SK-N-SH (cell line): ENCODE measurements around the gene EFCAB12.

ENCODE experiments used
- POLR2AphosphoS5 ChIP-seq: IDR thresholded peaks from 2 replicates; pipeline ENCODE4 v1.6.1; 2012; ENCODE audit warnings: low read depth, low read length
- TF ChIP-seq, protein P1 (sequence below): IDR thresholded peaks from 2 replicates; pipeline ENCODE4 v1.6.1; 2012; ENCODE audit warnings: mild to moderate bottlenecking, low read depth, low read length, moderate library complexity
- TF ChIP-seq, protein P2 (sequence below): fragments of 200-600 bp; sonication (generic); IDR thresholded peaks from 2 replicates; pipeline ENCODE4 v1.6.1; 2017; ENCODE audit warnings: antibody characterized with exemption, mild to moderate bottlenecking, moderate library complexity
- TF ChIP-seq, protein P3 (sequence below): IDR thresholded peaks from 2 replicates; pipeline ENCODE4; 2012

DNA sequence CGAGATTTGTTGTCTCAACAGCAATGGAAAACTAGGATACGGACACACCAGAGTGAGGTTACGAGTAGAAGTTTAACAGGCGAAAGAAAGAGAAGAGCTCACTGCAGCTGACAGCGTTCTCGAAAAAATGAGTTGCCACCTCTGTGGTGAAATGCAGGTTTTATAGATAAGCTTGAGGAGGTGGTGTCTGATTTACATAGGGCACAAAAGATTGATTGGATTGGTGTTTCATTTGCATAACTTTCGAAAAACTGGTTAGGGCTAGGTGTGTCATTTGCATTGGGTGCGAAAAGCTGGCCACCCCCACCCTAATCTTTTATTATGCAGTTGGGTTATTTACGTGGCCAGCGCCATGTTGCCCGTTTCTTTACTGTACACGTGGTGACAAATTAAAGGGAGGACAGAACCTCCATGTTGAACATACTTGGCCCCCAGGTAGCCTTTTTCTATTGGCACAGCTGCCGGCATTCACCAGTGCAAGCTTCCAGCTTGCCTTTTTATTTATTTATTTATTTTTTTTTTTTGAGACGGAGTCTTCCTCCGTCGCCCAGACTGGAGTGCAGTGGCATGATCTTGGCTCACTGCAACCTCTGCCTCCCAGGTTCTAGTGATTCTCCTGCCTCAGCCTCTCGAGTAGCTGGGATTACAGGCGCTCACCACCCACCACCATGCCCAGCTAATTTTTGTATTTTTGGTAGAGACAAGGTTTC, 19.9 kb upstream of the EFCAB12 start:
- no peak for TF ChIP-seq POLR2AphosphoS5
- TF ChIP-seq, protein P1, sequence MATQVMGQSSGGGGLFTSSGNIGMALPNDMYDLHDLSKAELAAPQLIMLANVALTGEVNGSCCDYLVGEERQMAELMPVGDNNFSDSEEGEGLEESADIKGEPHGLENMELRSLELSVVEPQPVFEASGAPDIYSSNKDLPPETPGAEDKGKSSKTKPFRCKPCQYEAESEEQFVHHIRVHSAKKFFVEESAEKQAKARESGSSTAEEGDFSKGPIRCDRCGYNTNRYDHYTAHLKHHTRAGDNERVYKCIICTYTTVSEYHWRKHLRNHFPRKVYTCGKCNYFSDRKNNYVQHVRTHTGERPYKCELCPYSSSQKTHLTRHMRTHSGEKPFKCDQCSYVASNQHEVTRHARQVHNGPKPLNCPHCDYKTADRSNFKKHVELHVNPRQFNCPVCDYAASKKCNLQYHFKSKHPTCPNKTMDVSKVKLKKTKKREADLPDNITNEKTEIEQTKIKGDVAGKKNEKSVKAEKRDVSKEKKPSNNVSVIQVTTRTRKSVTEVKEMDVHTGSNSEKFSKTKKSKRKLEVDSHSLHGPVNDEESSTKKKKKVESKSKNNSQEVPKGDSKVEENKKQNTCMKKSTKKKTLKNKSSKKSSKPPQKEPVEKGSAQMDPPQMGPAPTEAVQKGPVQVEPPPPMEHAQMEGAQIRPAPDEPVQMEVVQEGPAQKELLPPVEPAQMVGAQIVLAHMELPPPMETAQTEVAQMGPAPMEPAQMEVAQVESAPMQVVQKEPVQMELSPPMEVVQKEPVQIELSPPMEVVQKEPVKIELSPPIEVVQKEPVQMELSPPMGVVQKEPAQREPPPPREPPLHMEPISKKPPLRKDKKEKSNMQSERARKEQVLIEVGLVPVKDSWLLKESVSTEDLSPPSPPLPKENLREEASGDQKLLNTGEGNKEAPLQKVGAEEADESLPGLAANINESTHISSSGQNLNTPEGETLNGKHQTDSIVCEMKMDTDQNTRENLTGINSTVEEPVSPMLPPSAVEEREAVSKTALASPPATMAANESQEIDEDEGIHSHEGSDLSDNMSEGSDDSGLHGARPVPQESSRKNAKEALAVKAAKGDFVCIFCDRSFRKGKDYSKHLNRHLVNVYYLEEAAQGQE = no peak
- TF ChIP-seq, protein P2, sequence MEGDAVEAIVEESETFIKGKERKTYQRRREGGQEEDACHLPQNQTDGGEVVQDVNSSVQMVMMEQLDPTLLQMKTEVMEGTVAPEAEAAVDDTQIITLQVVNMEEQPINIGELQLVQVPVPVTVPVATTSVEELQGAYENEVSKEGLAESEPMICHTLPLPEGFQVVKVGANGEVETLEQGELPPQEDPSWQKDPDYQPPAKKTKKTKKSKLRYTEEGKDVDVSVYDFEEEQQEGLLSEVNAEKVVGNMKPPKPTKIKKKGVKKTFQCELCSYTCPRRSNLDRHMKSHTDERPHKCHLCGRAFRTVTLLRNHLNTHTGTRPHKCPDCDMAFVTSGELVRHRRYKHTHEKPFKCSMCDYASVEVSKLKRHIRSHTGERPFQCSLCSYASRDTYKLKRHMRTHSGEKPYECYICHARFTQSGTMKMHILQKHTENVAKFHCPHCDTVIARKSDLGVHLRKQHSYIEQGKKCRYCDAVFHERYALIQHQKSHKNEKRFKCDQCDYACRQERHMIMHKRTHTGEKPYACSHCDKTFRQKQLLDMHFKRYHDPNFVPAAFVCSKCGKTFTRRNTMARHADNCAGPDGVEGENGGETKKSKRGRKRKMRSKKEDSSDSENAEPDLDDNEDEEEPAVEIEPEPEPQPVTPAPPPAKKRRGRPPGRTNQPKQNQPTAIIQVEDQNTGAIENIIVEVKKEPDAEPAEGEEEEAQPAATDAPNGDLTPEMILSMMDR = no peak
- TF ChIP-seq, protein P3, sequence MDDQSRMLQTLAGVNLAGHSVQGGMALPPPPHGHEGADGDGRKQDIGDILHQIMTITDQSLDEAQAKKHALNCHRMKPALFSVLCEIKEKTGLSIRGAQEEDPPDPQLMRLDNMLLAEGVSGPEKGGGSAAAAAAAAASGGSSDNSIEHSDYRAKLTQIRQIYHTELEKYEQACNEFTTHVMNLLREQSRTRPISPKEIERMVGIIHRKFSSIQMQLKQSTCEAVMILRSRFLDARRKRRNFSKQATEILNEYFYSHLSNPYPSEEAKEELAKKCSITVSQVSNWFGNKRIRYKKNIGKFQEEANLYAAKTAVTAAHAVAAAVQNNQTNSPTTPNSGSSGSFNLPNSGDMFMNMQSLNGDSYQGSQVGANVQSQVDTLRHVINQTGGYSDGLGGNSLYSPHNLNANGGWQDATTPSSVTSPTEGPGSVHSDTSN = no peak
